ENCODE results near the gene FOXD2.

Gene FOXD2

GRCh38 chr1:47437447-47438164 lies at the start of gene FOXD2:
TSS of gene FOXD2 (plus strand) at chr1:47438044. CDS start at chr1:47438136, 92 bp downstream.
- peak; percentile 90 for DNase-seq

DNA sequence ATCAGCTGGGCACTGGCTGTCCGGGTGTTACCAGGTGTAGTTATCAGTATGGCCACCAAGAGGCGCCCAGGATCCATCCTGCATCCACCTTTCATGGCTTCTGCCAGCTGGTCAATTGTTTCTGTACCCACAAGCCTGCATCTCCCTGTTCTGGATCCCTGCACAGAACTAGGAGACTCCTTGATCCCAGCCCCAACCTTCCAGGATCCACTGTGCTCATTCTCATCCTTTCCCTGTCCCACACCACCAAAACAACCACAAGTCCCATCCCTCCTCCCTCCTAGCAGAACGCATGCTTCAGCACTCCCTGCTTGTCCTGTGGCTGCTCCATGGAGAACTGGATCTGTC lies 49.0 kb upstream of the FOXD2 start:
- DNase-seq: peak; percentile 31

GRCh38 chr1:47389731-47390130 lies 48.1 kb upstream of the FOXD2 start:
- DNase-seq: no peak

DNA sequence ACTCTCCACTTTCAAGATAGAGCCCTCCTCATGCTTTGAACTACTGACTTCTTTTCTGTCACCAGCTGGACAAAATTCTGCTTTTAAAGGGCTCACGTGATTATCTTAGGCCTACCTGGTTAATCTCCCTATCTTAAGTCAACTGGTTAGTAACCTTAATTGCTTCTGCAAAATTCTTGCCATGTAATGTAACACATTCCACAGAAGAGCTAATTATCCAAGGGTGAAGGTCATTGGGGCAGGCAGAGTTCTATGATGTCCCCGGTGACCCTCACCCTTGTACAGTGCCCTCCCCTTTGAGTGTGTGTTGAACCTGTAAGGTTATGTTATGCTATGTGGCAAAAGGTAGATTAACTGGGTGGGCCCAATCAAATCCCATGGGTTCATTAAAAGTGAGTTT lies 47.0 kb upstream of the FOXD2 start:
- no peak for DNase-seq

GRCh38 chr1:47393141-47393540 lies 44.7 kb upstream of the FOXD2 start:
- DNase-seq: no peak

DNA sequence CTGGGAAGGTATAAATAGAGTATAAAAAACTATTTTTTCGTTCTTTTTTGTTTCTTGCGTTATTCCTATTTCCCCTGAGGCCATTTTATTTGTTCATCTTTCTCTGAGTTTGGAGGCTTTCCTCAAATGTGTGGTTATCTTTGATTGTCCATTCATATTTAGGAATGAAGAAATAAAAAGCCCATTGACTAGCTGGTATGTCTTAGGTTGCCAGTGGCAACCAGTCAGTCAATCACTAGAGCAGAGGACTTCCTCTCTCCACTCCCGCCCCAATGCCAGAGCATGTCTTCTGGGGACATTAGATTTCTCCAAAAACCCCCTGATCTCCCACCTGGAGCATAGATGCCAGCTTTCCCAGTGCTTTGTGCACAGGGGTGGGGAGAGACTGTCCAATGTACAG lies 42.4 kb upstream of the FOXD2 start:
- no peak for DNase-seq

DNA sequence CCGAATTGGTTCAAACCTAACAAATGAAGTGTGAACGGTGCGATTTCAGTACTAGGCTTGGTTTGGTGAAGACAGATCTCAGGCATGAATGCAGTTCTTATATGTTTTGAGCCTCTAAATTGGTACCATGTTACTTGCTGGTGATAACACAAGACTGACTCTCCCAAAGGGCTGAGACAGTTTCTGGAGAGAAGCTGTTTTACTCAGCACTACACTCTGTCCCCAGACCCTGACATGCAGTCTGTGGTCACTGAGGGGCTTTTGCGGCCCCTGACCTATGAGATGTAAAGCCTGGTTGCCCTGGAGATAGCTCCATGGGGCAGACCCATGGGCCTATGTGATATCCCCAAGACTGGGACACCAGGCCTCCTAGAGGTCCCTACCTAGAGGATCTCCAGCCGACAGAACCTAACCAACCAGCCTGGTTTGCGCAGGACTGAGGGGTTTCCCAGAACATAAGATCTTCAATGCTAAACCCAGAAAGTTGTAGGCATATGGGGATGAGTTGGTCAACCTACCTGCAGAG lies 41.1 kb upstream of the FOXD2 start:
- DNase-seq: no peak

- DNase-seq: no peak
Observed at GRCh38 chr1:47399138-47399845, 38.6 kb upstream of the FOXD2 start.

GRCh38 chr1:47399846-47400155 lies 38.0 kb upstream of the FOXD2 start:
- no peak for DNase-seq

DNA sequence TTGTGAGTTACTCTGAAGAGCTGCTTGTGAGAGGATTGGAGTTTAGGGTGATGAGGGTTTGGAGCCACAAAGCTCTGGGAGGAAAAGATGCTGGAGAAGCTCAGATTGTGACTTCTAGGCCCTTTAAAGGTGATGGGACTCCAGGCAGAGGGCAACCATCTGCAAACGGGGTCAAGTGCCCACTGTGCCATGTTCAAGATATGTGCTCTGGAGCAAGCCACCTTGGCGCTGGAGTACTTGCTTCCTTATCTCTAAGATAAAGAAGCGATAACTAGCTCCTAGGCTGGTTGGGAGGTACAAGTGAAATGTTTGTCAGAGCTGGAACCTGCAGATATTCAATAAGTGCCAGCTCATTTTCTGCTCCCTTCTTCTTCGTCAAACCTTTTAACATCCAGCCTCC lies 36.1 kb upstream of the FOXD2 start:
- DNase-seq: no peak

- no peak for DNase-seq
Observed at GRCh38 chr1:47402591-47402990, 35.3 kb upstream of the FOXD2 start.

- DNase-seq: no peak
Observed at GRCh38 chr1:47403321-47403910, 34.4 kb upstream of the FOXD2 start.

GRCh38 chr1:47405697-47406096 lies 32.1 kb upstream of the FOXD2 start:
- no peak for DNase-seq

DNA sequence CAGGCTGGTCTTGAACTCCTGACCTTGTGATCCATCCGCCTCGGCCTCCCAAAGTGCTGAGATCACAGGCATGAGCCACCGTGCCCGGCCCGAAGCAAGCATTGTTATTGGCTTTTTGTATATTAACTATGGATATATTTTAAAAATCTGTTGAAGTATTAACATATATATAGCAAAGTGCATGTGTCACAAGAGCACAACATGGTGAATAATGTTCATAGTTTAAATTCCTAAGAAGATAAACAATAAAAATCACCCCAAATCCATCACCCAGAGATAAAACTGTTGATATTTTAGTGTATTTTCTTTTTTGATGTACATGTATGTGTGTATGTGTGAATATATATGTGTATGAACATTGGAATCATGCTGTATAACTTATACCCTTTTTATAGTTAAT lies 30.9 kb upstream of the FOXD2 start:
- DNase-seq: no peak

DNA sequence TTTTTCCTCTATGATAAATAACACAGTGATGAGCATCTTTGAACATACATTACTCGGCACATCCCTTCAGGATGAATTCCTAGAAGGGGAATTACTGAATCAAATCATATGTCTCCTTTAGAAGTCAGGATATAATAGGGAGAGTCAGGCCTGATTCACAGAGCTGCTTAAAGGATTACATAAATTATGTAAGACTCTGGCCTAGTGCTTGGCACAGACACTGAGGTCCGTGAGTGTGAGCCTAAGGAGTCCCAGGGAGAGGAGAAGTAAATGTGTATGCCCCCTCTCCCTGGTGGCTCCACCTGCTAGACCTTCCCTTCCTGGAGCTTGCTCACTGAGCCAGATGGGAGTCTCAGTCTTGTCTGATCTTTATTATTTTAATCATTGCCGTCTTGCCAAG lies 30.4 kb upstream of the FOXD2 start:
- no peak for DNase-seq

DNA sequence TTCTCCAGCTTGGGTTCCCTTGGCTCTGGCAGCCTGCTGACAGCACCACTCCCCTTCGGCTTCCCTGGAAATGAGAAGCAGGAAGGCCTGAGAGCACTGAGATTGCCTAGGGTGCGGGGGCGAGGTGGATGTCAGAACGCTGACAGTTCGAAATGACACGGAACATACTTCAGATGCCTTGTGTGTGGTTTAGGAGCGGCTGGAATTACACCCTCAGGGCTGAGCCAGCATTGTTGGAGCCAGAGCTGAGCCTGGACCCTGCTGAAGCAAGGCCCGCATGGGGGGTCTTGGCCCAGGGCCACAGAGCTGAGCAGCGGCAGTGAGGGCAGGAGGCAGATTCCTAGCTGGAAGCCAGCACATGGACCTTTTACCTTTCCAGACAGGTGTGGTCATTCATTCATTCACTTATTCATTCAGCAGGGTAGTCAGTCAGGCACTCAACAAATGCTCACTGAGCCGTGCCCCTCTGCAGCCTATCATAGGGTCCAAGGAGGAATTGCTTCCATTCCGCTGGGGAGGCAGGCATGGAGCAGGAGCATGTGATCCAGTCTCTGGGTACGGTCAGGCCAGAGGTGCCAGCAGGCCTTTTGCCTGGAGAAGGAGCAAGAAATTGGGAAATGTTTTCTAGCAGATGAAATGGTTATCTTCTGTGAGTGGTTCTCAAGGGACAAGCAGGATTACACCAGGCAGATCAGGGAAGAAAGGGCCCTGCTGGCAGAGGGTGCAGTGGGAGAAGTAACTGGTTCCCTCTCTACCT lies 28.4 kb upstream of the FOXD2 start:
- DNase-seq: no peak

DNA sequence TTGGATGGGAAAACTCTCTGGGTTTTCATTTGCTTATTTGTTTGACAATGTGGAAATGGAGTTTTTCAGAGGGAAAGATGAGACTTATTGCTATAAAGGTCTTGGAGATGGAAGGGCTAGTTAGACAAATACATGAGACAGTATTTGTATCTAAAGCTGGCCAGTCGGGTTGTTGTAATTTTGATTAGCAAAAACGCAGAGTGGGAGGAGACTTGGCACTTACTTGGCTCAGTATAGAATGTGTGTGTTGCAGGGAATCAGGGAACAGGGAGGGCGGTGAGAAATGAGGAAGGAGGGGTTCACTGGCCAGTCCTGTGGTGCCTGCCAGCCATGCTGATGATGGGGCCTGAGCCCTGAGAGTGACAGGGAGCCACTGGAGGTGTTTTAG lies 27.8 kb upstream of the FOXD2 start:
- no peak for DNase-seq

DNA sequence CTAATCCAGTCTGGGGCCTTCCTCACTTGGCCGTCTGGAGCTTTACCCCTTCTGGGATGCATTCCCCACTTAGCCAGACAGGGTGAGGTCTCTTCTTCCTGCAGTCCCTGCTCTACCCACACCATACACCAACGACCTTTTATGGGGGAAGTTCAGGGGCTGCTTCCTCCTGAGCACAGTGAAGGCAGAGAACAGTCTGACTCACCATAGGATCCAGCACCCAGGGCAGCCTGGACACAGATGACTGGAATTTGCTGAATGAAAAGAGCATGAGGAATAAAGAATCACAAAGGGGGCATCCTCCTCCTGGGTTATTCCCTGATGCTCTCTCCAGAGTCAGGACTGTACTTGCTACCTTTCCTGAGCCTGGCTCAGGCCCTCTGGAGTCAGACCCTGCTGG lies 26.4 kb upstream of the FOXD2 start:
- DNase-seq: no peak

DNA sequence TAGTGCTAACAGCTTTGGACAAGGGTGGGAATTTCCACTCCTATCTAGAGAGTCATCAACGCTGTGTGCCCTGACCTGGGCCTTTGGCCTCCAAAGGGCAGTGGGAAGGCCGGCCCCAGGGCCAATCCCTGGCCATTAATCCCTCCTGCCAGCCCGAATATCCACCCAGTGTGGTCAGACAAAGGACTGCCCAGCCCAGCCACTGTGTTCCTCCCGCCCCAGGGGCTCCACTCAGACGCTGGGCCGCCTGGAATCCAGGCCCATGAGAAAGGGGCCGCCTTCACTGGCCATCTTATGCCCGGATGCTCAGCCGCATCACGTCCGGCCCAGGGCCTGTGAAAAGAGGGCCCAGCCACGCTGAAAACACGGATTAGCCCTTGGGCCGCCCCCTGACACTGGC lies 25.4 kb upstream of the FOXD2 start:
- DNase-seq: no peak

- no peak for DNase-seq
Observed at GRCh38 chr1:47415728-47416318, 22.0 kb upstream of the FOXD2 start, which contains the start of gene FOXE3. TSS of gene FOXE3 (plus strand) at chr1:47416285. CDS start at chr1:47416316, 31 bp downstream.

DNA sequence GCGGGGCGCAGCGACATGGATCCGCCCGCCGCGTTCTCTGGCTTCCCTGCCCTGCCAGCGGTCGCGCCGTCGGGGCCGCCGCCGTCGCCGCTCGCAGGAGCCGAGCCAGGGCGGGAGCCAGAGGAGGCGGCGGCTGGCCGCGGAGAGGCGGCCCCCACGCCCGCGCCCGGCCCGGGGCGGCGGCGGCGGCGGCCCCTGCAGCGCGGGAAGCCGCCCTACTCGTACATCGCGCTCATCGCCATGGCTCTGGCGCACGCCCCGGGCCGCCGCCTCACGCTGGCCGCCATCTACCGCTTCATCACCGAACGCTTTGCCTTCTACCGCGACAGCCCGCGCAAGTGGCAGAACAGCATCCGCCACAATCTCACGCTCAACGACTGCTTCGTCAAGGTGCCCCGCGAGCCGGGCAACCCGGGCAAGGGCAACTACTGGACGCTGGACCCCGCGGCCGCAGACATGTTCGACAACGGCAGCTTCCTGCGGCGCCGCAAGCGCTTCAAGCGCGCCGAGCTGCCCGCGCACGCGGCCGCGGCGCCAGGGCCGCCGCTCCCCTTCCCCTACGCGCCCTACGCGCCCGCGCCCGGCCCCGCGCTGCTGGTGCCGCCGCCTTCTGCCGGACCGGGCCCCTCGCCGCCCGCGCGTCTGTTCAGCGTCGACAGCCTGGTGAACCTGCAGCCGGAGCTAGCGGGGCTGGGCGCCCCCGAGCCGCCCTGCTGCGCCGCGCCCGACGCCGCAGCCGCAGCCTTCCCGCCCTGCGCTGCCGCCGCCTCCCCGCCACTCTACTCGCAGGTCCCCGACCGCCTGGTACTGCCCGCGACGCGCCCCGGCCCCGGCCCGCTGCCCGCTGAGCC lies 21.3 kb upstream of the FOXD2 start:
- DNase-seq: peak; percentile 10

Data from DMS153 (cell line).